Measurements from ENCODE around the gene MUC3A. TPM values are rescaled to one million over a fixed set of nuclear protein-coding genes. Genes with fewer than 3 reads are reported as not detected.
"Not testable (repeated sequence)": the region's sequence is repeated elsewhere in the genome, so short reads cannot be mapped to it uniquely, and the experiment has no call there.

Gene MUC3A
- not detected in 2 replicates for total RNA-seq

GRCh38 chr7:100949227-100949932 lies at the start of gene MUC3A:
Gene MUC3A, plus strand, starts transcription at chr7:100949534. Its CDS starts 91 bp downstream, at chr7:100949625.
- Mint-ChIP-seq H3K36me3 (ENCODE audit: low read depth) (no peaks in the 10 kb centered on the region), H3K4me3 (no peak within 1 kb of the TSS), H3K9me3 (no peaks in the 10 kb centered on the region), H3K27ac (no peak within 1 kb of the TSS), H3K4me1 (no peaks in the 10 kb centered on the region), H3K27me3 (peaks cover 11% of the 10 kb centered on the region)
- intact Hi-C loops (cut with micrococcal nuclease), result no loop called here
- no peak for DNase-seq

GRCh38 chr7:100900978-100901377 lies 48.4 kb upstream of the MUC3A start:
- no peaks in the 10 kb centered on the region for H3K36me3 Mint-ChIP-seq (ENCODE audit: low read depth)
- no peak for DNase-seq
- peaks cover 28% of the 10 kb centered on the region for H3K27me3 Mint-ChIP-seq
- intact Hi-C loops (cut with micrococcal nuclease), result no loop called here
- no peak overlapping the region for H3K27ac Mint-ChIP-seq
- no peaks in the 10 kb centered on the region for H3K9me3 Mint-ChIP-seq
- peaks cover 4% of the 10 kb centered on the region for H3K4me1 Mint-ChIP-seq
- no peak overlapping the region for H3K4me3 Mint-ChIP-seq

- Mint-ChIP-seq H3K4me3 (no peak overlapping the region), H3K9me3 (no peaks in the 10 kb centered on the region), H3K27ac (no peak overlapping the region), H3K27me3 (peaks cover 24% of the 10 kb centered on the region), H3K36me3 (ENCODE audit: low read depth) (no peaks in the 10 kb centered on the region), H3K4me1 (no peaks in the 10 kb centered on the region)
- intact Hi-C loops (cut with micrococcal nuclease), result no loop called here
- DNase-seq, result no peak
Measured at GRCh38 chr7:100901921-100902332, 47.4 kb upstream of the MUC3A start.

DNA sequence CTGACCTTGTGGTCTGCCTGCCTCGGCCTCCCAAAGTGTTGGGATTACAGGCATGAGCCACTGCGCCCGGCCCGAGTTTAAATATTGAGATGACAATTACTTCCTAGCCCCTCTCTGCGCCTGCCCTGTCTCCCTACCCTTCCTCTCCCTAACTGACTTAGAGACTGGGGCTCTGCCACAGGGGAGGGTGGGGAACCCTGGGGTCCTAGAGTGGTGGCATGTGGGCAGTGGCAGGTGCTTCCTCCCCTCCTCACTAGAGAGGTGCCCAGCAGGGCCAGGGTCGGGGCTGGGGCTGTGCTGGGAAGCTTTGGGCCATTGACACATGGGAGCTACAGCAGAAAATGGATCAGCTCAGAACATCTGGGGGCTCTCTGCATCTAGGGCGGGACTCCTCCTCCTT lies 46.7 kb upstream of the MUC3A start:
- Mint-ChIP-seq H3K9me3 (no peaks in the 10 kb centered on the region), H3K27ac (no peak overlapping the region), H3K36me3 (ENCODE audit: low read depth) (no peaks in the 10 kb centered on the region), H3K4me1 (no peaks in the 10 kb centered on the region), H3K27me3 (peaks cover 19% of the 10 kb centered on the region), H3K4me3 (no peak overlapping the region)
- DNase-seq, result no peak
- intact Hi-C loops (cut with micrococcal nuclease), result no loop called here

DNA sequence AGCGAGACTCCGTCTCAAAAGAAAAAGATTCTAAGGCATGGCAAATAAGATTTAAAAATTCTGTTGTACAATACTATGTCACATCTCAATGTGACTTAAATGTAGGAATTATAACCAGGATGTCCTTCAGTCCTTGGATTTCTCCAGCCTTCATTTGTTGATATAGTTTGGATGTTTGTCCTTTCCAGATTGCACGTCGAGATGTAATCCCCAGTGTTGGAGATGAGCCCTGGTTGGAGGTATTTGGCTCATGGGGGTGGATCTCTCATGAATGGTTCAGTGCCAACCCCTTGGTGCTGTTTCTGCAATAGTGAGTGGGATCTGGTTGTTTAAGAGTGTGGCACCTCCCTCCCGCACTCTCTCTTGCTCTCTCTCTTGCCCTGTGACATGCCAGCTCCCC lies 40.8 kb upstream of the MUC3A start:
- H3K9me3 Mint-ChIP-seq, result no peaks in the 10 kb centered on the region
- no peak for DNase-seq
- intact Hi-C loops (cut with micrococcal nuclease), result no loop called here
- no peak overlapping the region for H3K27ac Mint-ChIP-seq
- peaks cover 6% of the 10 kb centered on the region for H3K27me3 Mint-ChIP-seq
- no peak overlapping the region for H3K4me3 Mint-ChIP-seq
- no peaks in the 10 kb centered on the region for H3K4me1 Mint-ChIP-seq
- H3K36me3 Mint-ChIP-seq (ENCODE audit: low read depth), result no peaks in the 10 kb centered on the region

DNA sequence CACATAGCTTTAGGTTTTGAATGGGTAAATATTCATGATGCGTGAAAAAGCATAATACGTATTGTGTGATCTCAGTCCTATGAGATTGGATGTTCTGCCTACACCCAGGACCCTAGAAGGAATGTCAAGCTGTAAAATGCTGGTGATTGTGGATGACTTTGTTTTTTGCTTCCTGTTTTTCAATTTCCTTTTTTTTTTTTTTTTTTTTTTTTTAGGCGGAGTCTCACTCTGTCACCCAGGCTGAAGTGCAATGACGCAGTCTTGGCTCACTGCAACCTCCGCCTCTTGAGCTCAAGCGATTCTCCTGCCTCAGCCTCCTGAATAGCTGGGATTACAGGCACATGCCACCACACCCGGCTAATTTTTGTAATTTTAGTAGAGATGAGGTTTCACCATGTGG lies 38.9 kb upstream of the MUC3A start:
- H3K36me3 Mint-ChIP-seq (ENCODE audit: low read depth); H3K27ac Mint-ChIP-seq; DNase-seq; H3K9me3 Mint-ChIP-seq; H3K27me3 Mint-ChIP-seq; H3K4me1 Mint-ChIP-seq; intact Hi-C loops (cut with micrococcal nuclease); H3K4me3 Mint-ChIP-seq: not testable (repeated sequence)

DNA sequence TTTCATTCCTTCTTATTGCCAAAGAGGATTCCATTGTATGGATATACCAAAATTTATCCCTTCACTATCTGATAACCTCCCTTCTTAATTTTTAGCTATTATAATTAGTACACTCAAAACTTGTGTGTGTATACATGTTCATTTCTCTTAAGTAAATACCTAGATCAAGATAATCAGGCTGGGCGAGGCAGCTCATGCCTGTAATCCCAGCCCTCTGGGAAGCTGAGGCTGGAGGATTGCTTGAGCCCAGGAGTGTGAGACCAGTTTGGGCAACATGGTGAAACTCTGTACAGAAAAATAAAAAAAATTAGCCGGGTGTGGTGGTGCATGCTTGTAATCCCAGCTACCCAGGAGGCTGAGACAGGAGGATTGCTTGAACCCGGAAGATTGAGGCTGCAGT lies 37.9 kb upstream of the MUC3A start:
- H3K27me3 Mint-ChIP-seq, result peaks cover 6% of the 10 kb centered on the region
- no peaks in the 10 kb centered on the region for H3K9me3 Mint-ChIP-seq
- no peaks in the 10 kb centered on the region for H3K36me3 Mint-ChIP-seq (ENCODE audit: low read depth)

GRCh38 chr7:100914208-100914878 lies 35.0 kb upstream of the MUC3A start:
- Mint-ChIP-seq H3K36me3 (ENCODE audit: low read depth) (no peaks in the 10 kb centered on the region), H3K27me3 (peaks cover 8% of the 10 kb centered on the region), H3K4me1 (no peaks in the 10 kb centered on the region), H3K27ac (no peak overlapping the region), H3K4me3 (no peak overlapping the region), H3K9me3 (no peaks in the 10 kb centered on the region)
- DNase-seq, result no peak
- intact Hi-C loops (cut with micrococcal nuclease), result no loop called here

More for the DNA sequence above, 37.9 kb upstream of the MUC3A start:
- Mint-ChIP-seq H3K4me3 (no peak overlapping the region), H3K4me1 (no peaks in the 10 kb centered on the region), H3K27ac (no peak overlapping the region)
- DNase-seq, result no peak
- intact Hi-C loops (cut with micrococcal nuclease), result no loop called here

DNA sequence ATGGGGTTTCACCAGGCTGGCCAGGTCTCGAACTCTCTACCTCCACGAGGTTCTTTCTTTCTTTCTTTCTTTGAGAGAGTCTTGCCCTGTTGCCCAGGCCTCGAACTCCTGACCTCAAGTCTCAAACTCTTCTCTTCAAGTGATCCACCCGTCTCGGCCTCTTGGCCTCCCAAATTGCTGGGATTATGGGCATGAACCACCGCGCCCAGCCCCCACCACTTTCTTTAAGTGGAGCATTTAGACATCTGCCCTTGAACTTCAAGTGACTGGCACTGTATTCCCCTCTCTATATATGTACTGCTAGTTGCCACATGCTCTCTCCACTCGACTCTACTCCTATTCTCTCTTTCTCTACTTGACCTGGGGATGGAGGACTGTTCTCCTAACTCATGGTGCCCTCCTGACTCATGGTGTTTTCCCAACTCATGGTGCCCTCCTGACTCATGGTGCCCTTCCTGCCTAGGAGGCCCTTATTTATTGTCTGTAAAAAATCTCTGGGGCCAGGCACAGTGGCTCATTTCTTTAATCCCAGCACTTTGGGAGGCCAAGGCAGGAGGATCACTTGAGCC lies 34.4 kb upstream of the MUC3A start:
- intact Hi-C loops (cut with micrococcal nuclease), result no loop called here
- no peaks in the 10 kb centered on the region for H3K9me3 Mint-ChIP-seq
- DNase-seq, result no peak
- H3K27me3 Mint-ChIP-seq, result peaks cover 8% of the 10 kb centered on the region
- no peak overlapping the region for H3K27ac Mint-ChIP-seq
- no peaks in the 10 kb centered on the region for H3K36me3 Mint-ChIP-seq (ENCODE audit: low read depth)
- H3K4me1 Mint-ChIP-seq, result no peaks in the 10 kb centered on the region
- no peak overlapping the region for H3K4me3 Mint-ChIP-seq

DNA sequence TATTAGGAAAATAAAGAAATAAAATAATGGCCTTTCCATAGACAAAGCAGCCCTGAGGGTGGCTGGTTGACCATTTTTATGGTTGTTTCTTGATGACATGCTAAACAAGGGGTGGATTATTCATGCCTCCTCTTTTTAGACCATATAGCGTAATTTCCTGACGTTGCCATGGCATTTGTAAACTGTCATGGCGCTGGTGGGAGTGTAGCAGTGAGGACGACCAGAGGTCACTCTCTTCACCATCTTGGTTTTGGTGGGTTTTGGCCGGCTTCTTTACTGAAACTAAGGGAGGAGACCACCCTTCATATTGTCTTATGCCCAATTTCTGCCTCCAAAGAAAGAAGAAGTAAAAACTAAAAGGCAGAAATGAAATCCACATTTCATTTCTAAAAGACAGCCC lies 30.0 kb upstream of the MUC3A start:
- H3K9me3 Mint-ChIP-seq; intact Hi-C loops (cut with micrococcal nuclease); DNase-seq; H3K4me1 Mint-ChIP-seq; H3K27ac Mint-ChIP-seq; H3K36me3 Mint-ChIP-seq (ENCODE audit: low read depth); H3K4me3 Mint-ChIP-seq: not testable (repeated sequence)
- H3K27me3 Mint-ChIP-seq, result peaks cover 21% of the 10 kb centered on the region

DNA sequence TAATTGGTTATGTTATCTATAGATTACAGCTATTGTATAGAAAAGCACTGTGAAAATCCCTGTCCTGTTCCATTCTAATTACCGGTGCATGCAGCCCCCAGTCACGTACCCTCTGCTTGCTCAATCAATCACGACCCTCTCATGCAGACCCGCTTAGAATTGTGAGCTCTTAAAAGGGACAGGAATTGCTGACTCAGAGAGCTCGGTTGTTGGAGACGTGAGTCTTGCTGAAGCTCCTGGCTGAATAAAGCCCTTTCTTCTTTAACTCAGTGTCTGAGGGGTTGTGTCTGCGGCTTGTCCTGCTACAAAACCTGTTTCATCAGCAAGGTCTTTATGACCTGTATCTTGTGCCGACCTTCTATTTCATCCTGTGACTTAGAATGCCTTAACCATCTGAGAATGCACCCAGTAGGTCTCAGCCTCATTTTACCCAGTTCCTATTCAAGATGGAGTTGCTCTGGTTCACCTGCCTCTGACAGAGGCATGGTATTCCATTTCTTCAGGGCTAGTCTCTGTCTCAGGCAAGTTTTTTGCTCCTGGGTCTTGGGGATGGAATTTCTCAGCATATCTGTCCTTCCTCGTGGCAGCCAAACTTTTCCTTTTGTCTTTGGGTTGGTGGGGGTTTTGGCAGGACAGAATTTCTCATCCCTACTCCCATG lies 29.4 kb upstream of the MUC3A start:
- intact Hi-C loops (cut with micrococcal nuclease), result not testable (repeated sequence)

GRCh38 chr7:100921039-100921438 lies 28.3 kb upstream of the MUC3A start:
- intact Hi-C loops (cut with micrococcal nuclease), result no loop called here
- Mint-ChIP-seq H3K4me3 (no peak overlapping the region), H3K27ac (no peak overlapping the region), H3K4me1 (no peaks in the 10 kb centered on the region), H3K27me3 (peaks cover 21% of the 10 kb centered on the region), H3K36me3 (ENCODE audit: low read depth) (no peaks in the 10 kb centered on the region), H3K9me3 (no peaks in the 10 kb centered on the region)
- no peak for DNase-seq

More for the DNA sequence above, 29.4 kb upstream of the MUC3A start:
- not testable (repeated sequence) for H3K9me3 Mint-ChIP-seq; H3K4me3 Mint-ChIP-seq; H3K36me3 Mint-ChIP-seq (ENCODE audit: low read depth); DNase-seq; H3K27ac Mint-ChIP-seq; H3K4me1 Mint-ChIP-seq
- H3K27me3 Mint-ChIP-seq, result peaks cover 21% of the 10 kb centered on the region

GRCh38 chr7:100923616-100924015 lies 25.7 kb upstream of the MUC3A start:
- H3K27ac Mint-ChIP-seq; intact Hi-C loops (cut with micrococcal nuclease); H3K4me3 Mint-ChIP-seq; H3K36me3 Mint-ChIP-seq (ENCODE audit: low read depth); H3K9me3 Mint-ChIP-seq; H3K4me1 Mint-ChIP-seq; DNase-seq: not testable (repeated sequence)
- peaks cover 19% of the 10 kb centered on the region for H3K27me3 Mint-ChIP-seq

- Mint-ChIP-seq H3K9me3 (no peaks in the 10 kb centered on the region), H3K27ac (no peak overlapping the region), H3K4me3 (no peak overlapping the region), H3K36me3 (ENCODE audit: low read depth) (no peaks in the 10 kb centered on the region), H3K27me3 (peaks cover 6% of the 10 kb centered on the region), H3K4me1 (no peaks in the 10 kb centered on the region)
- no peak for DNase-seq
- intact Hi-C loops (cut with micrococcal nuclease), result no loop called here
Measured at GRCh38 chr7:100929808-100930174, 19.5 kb upstream of the MUC3A start.

Data from activated CD4-positive, alpha-beta T cell treated with anti-CD3 and anti-CD28 coated beads, Interleukin-2, amount 10 ng/mL, durations not matched to agents 24 days and 14 days (primary cell).